HG03025 (cell line): ENCODE results near the gene PIRT.
"Not testable (repeated sequence)": the region's sequence is repeated elsewhere in the genome, so short reads cannot be mapped to it uniquely, and the experiment has no call there.

ENCODE experiments used
- ATAC-seq: cut with Tn5 transposase; IDR thresholded peaks from one replicate; pipeline ENCODE4 v1.9.1; 2021; ENCODE audit warnings: mild to moderate bottlenecking, moderate library complexity; ENCODE audit not compliant: unreplicated experiment, low FRiP score

The PIRT gene

DNA sequence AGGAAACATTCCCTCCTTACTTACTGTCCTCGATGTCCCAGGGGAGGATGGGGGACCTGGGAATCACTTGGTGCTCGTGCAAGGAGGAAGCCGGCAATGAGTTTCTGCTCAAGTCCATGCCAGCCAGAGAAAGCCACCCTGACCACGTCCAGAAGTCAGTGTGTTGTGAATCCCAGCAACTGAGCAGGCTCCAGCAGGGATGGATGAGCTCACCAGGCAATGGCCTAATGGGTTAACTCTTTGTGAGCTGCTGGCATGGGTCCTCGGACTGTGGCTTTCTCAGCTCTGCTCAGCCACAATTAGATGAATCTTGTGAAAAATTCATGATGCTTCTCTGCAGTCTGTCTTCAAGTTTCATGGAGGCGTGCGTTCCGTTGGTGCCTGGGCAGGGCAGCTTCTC is at the start of gene PIRT:
Gene PIRT (minus strand): TSS at position 167 of the 400 bp plus-strand sequence. CDS start 12,442 bp downstream, outside the sequence.
- no peak for ATAC-seq

DNA sequence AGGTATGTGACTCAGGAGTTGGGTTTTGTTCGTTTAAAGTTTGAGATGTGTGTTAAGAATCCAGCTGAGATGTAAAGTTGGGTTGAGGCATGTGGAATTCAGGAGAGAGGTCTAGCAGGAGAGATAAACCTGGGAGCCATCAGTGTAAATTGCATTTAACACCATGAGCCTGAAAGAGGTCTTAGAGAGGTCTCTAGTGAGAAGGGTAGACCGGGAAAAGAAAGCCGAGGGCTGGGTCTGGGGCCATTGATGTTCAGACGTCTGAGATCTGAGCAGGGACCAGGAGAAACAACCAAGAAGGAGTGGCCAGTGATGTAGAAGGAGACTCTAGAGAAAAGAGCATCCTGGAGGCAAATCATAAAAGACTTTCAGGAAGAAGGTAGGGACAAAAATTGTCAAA is 44.1 kb upstream of the PIRT start:
- no peak for ATAC-seq

DNA sequence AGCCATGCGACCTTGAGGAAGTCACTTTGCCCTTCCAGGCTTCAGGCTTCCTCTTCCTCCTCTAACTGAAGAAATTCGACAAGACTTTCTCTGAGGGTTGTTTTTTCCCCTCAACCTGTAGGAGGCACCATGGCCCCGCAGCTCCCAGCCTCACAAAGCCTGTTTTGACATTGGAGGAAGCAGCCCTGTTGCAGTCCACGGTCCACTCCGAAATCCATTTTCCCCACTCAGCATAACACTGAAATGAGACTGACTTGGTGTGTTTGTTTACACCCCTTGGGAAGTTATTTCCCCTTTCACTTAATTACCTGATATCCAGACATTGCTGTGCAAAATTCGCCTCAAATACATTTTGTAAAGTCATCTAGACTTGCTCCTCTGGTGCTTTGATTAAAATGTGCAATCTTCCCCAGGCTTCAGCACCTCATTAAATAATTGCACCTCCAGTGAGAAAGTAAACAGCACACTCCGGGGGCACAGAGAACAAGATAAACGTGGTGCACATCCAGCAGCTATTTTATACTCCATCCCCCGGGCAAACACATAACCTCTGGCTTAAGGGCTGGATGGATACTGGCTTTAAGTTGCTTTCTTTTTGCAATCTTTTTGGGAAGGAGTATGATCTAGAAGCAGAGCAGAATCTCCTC is 41.4 kb upstream of the PIRT start:
- no peak for ATAC-seq

DNA sequence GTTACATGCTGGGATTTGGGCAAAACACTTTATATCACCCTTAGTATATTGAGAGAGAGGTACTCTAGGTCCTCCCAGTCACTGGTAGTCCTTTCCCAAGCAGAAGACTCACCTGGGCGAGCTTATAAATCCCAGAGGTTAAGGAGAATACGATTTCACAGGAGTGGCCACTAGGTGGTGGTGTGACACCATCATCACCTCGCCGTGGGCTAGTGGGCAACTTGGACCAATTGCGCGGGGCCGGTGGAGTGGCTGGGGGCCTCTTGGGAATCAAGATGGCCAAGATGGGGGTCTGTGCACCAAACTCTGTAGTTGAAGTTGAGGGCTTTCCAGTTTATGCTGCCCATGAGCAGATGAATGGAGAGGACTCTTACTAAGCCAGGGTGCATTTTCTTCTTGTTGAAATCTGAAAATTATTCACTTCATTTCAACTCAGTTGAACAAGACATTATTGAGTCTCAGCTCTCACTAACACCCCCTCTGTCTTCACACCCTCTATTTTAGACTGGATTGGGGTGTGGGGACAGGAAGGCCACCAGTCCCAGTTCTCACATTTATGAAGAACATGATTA is 38.2 kb upstream of the PIRT start:
- ATAC-seq = no peak

DNA sequence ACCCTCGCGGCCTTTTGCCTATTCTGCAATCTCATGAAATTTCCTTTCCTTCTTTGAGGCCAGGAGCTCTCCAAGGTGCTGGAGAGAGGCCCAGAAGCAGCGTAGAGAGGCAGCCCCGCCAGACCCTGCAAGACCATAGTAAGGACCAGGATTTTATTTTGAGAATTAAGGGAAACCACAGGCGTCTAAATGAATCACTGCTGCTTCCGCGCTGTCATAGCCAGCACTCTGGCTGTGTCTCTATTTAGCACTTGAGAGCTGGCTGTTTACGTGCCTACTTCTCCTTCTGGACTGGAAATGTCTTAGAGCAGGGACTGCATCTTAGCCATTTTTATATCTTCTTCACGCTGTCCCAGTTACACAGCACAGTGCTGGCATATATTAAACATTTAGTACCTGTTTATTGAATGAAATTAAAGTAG is 37.6 kb upstream of the PIRT start:
- ATAC-seq = no peak

DNA sequence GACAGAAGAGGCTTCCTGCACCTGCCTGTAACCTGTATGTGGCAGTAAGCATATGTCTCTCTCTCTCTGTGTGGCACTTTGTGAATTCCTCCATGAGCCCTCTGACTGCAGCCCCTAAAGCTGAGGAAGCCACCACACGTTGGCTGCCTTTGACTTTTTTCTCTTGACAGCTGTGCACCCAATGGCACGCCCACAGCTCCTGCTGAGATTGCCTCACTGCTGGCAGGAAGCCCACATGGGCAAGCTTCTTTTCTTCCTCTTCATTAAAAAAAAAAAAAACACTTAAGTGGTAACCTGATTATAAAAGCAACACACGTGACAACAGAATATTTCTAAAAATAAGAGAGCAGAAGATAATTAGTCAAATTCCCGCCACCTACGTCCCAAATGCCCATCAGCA is 34.0 kb upstream of the PIRT start:
- no peak for ATAC-seq

DNA sequence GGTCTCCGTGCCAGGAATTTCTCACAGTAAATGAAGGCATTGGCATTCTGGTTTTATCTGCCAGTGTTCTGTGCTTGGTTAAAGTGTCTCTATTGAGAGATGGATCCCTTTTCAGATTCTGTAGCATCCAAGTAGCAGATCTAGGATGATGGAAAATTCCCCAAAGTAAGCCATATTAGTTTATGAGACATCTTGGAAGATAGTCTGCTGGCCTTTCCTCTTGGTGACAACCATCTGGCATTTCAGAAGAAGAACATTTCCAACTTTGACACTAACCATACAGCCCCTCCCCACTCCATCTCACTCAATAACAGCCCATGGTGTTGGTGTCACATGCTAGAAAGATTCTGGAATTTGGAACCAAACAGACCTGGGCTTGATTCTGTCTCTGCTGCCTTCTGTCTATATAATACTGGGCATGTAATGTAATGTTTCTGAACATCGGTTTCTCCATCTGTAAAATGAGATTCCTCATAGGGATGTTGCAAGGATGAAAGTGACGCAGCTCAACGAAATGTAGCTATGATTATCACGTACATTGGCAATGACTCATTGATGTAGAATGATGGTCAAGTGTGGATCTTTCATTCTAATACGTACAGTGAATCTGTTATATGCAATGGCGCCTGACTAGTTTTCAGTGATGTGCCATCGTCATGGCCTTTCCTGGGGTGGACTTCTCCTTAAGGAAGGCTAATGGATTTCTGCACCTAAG is 32.6 kb upstream of the PIRT start:
- no peak for ATAC-seq

DNA sequence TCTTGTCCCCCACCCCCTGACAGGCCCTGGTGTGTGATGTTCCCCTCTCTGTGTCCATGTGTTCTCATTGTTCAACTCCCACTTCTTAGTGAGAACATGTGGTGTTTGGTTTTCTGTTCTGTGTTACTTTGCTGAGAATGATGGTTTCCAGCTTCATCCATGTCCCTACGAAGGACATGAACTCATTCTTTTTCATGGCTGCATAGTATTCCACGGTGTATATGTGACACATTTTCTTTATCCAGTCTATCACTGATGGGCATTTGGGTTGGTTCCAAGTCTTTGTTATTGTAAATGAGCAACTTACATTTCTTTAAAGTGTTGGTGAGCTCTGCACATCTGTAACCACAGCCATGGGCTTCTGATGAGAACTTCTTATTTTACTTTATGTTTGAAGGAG is 30.9 kb upstream of the PIRT start:
- not testable (repeated sequence) for ATAC-seq

DNA sequence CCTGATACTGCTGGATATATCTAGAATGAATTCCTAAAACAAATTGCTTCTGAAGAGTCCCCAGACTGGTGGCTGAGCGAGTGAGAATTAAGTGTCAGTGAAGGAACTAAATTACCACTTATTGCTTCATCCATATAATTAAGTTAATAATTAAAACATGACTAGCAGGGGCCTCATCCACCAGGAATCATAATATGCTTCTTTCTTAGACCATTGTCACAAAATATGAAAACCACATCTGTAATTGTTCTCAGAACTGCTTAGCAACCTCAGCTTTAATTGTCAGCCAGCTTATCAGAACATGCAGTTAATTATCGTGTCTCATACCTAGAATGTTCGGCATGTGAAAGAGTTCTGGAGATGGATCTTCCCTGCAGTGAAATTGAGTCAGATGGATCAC is 21.2 kb upstream of the PIRT start:
- no peak for ATAC-seq

DNA sequence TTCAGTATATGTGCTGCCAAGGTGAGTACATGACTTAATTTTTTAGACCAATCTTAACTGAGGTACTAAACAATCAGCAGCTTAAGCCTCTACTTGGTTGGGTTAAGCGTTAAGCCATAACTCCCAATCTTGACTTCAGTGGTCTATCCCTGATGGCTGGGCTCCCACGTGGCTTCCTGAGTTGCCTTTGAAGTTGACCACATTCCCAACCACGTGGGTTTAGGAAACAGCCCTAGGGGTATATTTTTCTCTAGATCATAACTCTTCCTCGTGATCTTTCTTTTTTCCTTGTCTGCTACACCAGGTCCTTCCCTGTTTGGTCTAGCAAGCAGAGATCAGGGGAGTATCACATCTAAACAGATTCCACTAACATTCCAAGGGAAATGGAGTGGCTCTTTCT is 20.1 kb upstream of the PIRT start:
- ATAC-seq = no peak

DNA sequence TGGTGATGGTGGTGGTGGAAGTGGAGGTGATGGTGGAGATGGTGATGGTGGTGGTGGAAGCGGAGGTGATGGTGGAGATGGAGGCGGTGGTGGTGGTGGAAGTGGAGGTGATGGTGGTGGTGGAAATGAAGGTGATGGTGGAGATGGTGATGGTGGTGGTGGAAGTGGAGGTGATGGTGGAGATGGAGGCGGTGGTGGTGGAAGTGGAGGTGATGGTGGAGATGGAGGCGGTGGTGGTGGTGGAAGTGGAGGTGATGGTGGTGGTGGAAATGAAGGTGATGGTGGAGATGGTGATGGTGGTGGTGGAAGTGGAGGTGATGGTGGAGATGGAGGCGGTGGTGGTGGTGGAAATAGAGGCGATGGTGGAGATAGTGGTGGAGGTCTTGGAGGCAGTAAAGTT is 8.7 kb upstream of the PIRT start:
- not testable (repeated sequence) for ATAC-seq

DNA sequence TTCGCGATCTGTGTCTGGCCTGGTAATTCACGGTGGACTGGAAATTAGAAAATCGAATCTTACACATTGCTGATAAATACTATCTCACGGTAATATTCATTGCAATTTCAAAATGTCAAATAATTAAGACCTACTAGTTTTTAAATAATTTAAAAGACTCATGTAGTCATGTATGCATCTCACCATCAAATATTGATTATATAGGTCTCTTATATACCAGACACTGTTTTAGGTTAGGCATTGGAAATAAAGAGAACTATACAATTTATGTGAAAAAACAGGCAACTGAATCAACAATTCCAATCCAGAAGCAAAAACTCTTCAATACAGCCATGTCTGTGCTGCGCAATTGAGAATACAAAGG is 7.5 kb upstream of the PIRT start:
- ATAC-seq = no peak

DNA sequence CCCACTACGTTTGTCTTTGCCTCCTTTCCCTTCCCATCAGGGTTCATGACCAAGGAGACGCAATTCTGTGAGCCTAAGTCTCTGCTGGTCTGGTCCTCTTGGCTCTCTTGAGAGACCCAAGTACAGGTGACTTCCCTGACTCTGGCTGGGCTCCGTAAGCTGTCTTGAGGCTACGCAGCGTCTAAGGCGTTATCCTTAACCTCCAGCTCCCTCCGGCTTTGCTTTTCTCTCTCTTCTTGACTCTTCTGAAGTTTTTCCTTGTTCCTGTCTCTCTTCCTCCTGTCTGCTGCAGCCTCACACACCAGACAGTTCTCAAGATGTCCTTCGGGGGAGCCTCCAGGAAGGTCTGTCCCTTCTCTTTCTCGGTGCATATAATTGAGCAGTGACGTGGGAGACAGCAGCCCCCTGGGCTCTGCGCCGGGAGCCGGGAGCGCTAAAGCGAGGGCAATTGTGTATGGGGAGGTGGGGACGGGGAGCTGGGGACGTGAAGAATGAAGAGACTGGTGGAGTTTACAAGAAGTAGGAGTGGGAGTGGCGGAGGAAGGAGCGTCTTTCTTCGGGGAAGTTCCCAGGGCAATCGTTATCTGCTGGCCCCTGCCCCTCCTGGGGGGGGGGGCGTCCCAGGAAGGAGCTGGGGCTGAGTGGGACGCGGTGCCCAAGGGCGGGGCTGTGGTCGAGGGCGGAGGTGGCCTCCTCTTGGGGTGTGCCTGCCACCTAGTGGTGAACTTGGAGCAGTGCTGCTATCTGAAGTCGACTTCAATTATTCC is 6.9 kb upstream of the PIRT start:
- ATAC-seq = no peak

DNA sequence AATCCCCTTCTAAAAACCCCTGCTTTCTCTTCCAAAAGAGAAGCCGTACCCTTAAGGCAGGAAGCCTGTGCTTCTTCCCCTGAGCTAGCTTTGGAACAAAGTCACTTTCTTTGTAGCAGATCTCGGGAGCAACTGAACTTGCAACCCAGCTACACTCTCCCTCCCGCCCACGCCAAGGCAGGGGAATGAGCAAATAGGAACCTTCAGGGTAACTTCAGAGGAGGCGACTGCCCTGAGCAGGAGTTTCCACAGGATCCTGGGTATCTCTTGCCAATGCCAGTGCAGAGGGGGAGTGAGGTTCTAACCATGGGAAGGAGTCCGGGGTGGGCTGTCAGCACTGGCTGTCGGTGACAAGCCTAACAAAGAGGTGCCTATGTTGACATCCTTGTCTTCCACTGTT is 5.9 kb upstream of the PIRT start:
- ATAC-seq = no peak

DNA sequence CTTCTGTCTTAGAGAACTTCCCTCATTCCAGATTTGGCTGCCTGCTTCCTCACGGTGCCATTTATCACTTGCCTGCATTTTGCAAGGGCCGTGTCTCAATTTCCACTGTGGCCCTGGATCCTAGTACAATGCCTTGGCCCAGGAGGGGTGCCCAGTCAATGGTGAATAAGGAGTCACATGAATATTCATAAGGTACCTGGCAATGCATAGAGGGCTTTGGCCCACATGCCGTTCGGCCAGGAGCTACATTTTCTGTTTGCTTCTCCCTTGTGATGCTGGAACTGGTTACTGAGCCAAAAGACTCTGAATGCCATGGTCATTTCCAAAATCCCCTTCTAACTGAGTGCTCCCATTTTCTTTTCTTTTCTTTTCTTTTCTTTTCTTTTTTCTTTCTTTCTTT is 4.8 kb upstream of the PIRT start:
- ATAC-seq = no peak

DNA sequence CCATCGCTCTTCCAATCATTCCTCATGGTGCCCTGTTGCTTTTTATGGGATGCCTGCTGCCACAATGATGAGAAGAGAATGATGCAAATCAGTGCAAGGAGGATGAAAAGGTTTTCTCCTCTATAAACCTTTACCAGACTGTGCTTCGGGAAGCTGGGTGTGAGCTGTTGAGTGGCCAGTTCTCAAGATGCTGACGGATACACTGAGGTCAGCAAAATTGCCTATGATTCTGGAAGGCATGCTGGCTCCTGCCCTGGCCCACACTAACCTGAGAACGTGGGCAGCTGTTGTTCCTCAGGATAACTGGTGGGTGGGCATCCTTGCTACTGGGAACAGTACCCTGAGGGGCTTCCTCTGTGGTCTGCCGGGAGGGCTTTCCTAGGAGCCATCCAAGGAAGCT is 795 bp upstream of the PIRT start:
- ATAC-seq = no peak

DNA sequence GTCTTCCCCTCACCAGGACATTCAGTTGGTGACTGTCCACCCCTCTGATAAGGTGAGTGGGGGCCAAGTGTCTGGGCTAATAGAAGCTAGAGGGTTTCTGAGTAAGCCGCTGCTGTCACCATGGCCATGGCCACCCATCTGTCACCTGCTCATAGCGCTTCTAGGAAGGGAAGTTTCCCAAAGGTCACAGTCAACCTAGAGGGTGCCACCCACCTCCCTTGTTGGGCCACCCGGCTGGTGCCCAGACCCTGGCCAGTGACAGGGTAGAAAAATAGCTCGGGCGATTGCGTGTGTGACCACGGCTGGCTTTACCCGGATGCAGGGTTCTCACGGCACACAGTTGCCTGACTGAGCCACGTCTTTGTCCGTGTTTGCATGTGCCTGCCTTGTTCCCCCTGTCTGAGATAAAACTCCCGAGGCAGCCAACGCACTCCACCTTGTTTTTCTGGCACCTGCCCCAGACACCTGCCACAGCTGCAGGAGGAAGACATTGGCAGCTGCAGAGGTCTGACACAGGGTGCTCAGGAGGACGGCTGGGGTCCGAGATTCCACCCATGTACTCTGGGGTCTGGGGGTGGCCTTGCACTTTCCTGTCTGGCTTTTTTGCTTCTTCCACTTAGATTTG is 809 bp downstream of the PIRT start:
- ATAC-seq = no peak

DNA sequence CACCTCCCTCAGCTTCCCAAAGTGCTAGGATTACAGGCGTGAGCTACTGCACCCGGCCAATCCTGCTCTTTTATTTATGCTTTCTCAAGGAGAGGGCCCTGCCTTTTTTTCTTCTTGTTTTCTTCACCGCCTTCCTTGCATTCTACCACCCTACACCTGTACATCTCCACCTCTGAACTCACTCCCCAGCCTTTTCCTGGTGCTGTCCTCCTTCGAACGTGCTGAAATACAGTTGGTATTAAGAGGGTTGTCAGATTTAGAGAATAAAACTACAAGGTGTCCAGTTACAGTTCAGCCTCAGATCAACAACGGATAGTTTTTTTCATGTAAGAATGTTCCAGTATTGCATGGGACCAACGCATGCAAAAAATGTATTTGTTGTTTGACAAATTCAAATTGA is 1.7 kb downstream of the PIRT start:
- ATAC-seq = no peak

DNA sequence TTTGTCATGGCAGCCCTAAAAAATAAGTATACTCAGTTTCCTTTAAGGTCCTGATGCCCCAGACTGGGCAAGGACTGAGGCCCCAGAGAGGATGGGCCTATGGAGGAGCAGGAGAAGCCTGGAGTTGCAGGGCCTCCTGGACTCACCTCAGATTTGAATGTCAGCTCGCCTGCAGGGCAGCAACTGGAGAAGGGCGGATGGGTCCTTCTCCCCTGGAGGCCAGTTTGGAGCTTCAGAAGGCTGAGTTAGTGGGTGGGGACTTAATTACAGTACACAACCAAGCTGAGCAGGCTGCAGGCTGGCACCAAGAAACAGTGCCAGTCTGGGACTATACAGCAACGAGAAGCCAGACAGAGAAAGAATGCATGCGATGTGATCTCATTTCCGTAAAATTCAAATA is 6.2 kb downstream of the PIRT start:
- ATAC-seq = no peak

DNA sequence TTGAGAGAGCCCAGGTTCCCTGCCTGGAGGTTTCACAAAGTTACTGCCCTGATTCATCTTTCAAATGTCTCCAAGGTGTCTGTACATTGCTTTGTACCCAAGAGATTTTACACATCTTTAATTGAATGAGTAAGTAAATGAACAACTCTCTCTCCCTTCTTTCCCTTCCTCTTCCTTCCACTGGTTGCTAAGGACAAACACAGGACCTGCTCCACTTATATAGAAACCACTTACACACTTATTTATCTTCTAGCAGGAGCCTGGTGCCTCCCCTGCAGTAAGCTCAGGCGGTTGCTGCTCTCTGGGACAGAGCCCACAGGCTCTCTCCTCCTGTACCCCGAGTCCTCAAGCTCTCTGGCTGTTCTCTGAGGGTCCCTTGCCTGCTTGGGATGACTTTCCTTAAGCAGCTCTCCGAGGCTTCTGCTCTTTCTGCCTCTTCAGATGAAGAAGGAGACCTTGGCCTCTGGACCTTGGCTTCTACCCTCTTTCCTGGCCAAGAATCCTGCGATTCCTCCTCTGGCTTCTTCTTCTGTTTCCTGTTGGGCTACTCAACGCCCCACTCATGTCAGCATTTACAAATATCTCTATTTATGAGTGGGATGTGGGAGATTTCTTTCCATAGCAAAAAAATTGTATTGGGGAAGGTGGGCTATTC is 9.9 kb downstream of the PIRT start:
- ATAC-seq = no peak
